ENCODE measurements around the gene ARTN.
A peak's percentile ranks its signal among the peaks of the same experiment; 100 is the strongest.

Gene ARTN

DNA sequence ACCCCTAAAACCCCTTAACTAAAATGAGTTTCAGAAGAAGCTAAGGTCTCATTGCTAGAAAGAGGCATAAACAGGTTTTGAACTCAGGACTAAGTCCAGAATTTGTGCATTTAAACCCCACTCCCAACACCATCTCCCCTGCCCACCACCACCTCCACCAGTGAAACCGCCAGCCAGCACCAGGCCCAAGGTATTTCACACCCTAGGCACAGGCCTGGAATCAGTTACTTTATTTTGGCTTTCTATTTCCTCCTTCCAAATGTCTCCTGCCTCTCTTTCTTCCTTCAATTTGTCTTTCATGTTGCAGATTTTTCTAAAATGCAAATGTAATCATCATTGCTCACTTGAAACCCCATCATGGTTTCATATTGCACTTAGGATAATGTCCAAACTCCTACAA lies 11.3 kb downstream of the ARTN start:
- no peak for TF ChIP-seq JUND (IDR thresholded peaks at IDR 0.05; ENCODE audit: low read depth)
- in situ Hi-C loops (cut with HindIII; ENCODE audit: low pct_unique_long_range_greater_than_20kb, low sequenced_read_pairs) = no loop called here
- DNase-seq (ENCODE audit: low read depth in 1 of 2, low spot score in 1 of 2) = no peak

DNA sequence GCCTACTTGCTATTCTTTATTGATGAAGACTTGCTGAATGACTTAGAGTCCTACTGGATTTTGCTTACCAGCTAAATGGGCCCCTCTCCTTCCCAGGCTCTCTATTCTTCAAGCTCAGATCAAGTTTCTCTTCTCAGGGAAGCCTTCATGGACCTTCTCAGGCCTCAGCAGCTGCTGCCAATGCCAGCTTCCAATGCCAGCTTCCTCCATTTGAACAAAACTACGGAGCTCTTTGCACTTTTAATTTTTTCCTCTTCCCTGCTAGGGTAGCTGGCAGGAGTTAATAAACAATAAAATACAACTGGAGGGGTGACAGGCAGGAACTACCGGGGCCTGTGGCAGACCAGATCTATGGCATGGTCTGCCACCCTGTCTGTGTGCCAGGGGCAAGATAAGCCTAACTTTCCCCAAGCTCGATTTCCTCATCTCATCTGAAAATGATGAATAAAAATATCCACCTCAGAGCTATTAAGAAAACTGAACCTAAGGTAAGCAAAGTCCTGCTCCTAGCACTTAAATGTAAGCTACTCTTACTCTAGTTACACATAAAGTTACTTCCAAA lies 12.2 kb downstream of the ARTN start:
- in situ Hi-C loops (cut with HindIII; ENCODE audit: low pct_unique_long_range_greater_than_20kb, low sequenced_read_pairs) = no loop called here
- no peak for DNase-seq (ENCODE audit: low read depth in 1 of 2, low spot score in 1 of 2)

DNA sequence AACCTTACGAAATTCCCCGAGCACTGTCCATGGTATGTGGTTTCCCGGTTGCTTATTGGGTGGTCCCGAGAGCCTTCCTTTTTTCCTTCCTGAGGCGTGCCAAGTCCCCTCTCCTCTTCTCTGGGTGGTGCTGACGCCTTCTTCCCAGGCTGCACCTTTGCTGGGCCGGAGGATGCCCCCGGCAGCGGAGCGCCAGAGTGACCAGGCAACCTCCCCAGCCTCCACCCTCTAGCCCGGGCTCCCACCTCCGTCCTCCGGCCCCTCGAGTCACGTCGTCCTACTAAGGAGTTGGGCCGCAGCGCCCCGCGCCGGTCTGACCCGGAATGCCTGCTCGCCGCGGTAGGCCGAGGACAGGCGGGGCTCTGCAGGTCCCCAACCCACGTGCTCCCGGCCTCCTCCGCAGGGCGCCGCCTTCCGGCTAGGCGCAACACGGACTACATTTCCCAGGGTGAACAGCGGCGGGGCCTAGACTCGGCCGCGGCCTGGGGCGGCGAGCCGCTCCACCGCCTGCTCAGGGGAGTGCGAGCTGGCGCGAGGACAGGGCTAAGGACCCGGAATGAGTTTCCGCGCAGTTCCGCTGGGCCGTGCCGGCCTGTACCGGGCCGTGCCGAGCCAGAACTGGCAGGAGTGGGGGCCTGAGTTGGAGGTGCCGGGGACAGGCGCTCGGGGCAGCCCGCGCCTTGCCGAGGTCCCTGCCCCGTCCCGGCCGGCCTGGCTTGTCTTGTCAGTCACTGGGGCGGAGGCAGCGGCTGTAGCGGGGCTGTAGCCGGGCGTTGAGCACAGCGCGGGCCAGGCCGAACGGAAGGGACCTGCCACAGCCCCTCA lies 12.8 kb downstream of the ARTN start, which contains the start of gene IPO13:
IPO13 (plus strand) TSS at position 715 of the 825 bp plus-strand sequence. CDS start 651 bp downstream, outside the sequence.
- peak; percentile 94 to 95 for DNase-seq (ENCODE audit: low read depth in 1 of 2, low spot score in 1 of 2)
- no peak for TF ChIP-seq JUND (IDR thresholded peaks at IDR 0.05; ENCODE audit: low read depth)
- in situ Hi-C loops (cut with HindIII; ENCODE audit: low pct_unique_long_range_greater_than_20kb, low sequenced_read_pairs) = no loop called here

More for the DNA sequence above, 12.2 kb downstream of the ARTN start:
- no peak for TF ChIP-seq JUND (IDR thresholded peaks at IDR 0.05; ENCODE audit: low read depth)

DNA sequence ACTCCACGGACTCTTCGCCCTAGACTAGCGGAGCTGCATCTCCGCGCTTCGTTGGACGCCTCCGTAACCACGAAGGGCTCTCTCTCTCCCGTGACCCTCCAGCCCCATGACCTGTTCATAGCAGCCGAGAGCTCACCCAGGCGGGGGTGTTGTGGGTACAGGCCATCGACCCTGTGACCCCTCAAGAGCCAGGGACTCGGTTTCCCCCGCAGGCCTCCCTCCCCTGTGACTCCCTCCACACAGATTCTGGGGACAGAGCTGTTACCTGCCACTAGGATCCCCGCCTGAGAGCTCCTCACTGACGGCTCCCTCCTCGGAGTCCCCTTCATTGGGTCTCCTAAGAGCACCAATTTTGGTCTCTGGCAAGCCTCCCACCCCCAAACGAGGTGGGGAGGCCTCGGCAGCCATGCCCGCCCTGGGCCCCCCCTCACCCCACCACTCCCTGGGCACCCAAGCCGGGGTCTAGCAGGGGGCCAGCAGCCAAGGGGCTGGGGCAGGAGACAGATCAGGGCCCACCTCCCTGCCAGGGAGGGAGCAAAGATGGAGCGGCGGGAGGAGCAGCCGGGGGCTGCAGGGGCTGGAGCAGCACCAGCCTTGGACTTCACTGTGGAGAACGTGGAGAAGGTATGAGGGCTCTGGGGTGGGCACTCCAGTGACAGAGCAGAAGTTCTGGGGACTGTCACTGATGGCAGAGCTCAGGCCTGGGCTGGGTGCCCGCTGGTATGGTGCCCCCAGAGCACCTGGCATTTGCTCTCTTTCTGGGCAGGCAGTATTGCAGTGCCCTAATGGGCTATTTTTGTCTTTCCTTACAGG lies 13.7 kb downstream of the ARTN start:
- no peak for DNase-seq (ENCODE audit: low read depth in 1 of 2, low spot score in 1 of 2)
- no peak for TF ChIP-seq JUND (IDR thresholded peaks at IDR 0.05; ENCODE audit: low read depth)
- in situ Hi-C loops (cut with HindIII; ENCODE audit: low pct_unique_long_range_greater_than_20kb, low sequenced_read_pairs) = no loop called here

- TF ChIP-seq JUND (IDR thresholded peaks at IDR 0.05; ENCODE audit: low read depth) = no peak
- no peak for DNase-seq (ENCODE audit: low read depth in 1 of 2, low spot score in 1 of 2)
- in situ Hi-C loops (cut with HindIII; ENCODE audit: low pct_unique_long_range_greater_than_20kb, low sequenced_read_pairs) = no loop called here
Observed at GRCh38 chr1:43947874-43948437, 14.4 kb downstream of the ARTN start.

- TF ChIP-seq JUND (IDR thresholded peaks at IDR 0.05; ENCODE audit: low read depth) = no peak
- DNase-seq (ENCODE audit: low read depth in 1 of 2, low spot score in 1 of 2) = no peak
- in situ Hi-C loops (cut with HindIII; ENCODE audit: low pct_unique_long_range_greater_than_20kb, low sequenced_read_pairs) = no loop called here
Observed at GRCh38 chr1:43949678-43950077, 16.1 kb downstream of the ARTN start.

DNA sequence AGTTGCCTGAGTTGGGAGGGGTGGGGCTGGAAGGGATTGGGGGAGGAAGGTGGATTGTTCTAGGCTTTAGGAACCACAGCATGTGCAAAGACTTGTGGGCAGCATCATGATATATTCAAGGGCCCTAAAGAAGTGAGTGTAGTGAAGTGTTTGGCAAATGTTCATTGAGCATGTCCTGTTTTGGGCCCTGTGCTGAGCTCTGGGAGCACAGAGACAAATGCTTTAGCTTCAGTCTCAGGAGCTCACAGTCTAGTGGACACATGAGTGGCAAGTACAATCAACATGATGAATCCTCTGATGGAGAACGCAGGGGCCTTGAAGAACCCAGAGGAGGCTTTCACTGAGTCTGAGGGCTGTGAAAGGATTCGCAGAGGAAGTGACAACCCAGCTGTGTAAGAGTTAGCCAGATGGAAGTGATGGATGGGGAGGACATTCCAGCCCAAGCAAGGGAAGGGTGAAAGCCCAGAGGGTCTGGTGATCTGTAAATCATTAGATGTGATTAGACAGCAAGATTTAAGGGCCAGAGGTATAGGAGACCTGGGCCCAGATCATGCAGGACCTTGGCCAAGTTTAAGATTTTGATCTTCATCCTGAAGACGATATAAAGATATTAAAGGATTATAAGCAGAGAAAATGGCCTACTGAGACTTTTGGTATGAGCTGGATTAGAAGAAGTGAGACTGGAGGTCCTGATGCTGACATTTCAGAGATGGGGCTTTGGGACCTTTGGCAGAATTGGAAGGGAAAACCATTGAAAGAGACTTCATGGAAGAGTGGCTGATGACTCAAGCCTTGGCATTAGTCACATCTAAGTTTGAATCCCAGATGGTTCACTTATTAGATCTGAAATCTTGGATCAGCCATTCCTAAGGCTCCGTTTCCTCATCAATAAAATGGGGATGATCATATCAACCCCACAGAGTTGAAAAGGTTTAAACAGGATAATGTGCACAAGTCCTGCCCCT lies 17.7 kb downstream of the ARTN start:
- no peak for TF ChIP-seq JUND (IDR thresholded peaks at IDR 0.05; ENCODE audit: low read depth)
- DNase-seq (ENCODE audit: low read depth in 1 of 2, low spot score in 1 of 2) = no peak
- in situ Hi-C loops (cut with HindIII; ENCODE audit: low pct_unique_long_range_greater_than_20kb, low sequenced_read_pairs) = no loop called here

- TF ChIP-seq JUND (IDR thresholded peaks at IDR 0.05; ENCODE audit: low read depth) = no peak
- no peak for DNase-seq (ENCODE audit: low read depth in 1 of 2, low spot score in 1 of 2)
- in situ Hi-C loops (cut with HindIII; ENCODE audit: low pct_unique_long_range_greater_than_20kb, low sequenced_read_pairs) = no loop called here
Observed at GRCh38 chr1:43952731-43953346, 19.2 kb downstream of the ARTN start.

DNA sequence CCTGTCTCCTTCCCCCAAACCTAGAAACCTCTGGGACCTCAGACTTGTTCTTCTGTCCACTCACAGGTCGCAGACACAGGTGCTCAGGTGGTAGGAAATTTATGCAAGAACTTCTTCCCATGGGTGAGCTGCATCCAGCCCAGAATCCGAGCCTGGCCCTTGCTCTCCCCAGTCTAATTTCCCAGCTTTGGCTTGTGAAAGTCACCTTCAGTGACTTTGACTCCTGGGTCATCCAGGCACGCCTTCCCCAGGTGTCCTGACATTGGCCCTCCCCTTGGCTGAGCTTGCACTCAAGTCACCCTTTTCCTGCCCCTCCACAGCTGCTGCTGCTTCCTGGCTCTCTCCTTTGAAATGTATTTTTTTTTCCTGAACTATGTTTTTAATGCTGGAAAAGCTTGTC lies 19.8 kb downstream of the ARTN start:
- DNase-seq (ENCODE audit: low read depth in 1 of 2, low spot score in 1 of 2) = no peak
- no peak for TF ChIP-seq JUND (IDR thresholded peaks at IDR 0.05; ENCODE audit: low read depth)
- in situ Hi-C loops (cut with HindIII; ENCODE audit: low pct_unique_long_range_greater_than_20kb, low sequenced_read_pairs) = no loop called here

DNA sequence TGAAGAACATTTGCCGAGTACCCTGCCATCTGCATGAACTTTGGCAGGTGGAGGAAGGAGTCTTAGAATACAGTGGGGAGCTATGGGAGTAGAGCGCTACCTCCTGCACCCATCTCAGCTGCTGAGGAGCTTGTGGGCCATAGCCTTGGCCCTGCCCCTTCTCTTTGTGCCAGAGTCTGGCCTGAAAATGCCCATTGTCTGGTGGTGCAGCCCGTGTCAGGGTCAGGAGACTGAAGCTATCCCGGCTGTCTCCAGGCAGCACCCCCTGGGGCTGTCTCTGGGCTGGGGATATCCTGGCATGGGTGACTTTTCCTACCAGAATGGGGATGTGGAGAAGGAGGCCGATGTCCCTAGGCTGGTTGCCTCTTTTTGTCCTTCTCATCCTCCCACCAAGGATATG lies 20.4 kb downstream of the ARTN start:
- TF ChIP-seq JUND (IDR thresholded peaks at IDR 0.05; ENCODE audit: low read depth) = no peak
- no peak for DNase-seq (ENCODE audit: low read depth in 1 of 2, low spot score in 1 of 2)
- in situ Hi-C loops (cut with HindIII; ENCODE audit: low pct_unique_long_range_greater_than_20kb, low sequenced_read_pairs) = no loop called here

- in situ Hi-C loops (cut with HindIII; ENCODE audit: low pct_unique_long_range_greater_than_20kb, low sequenced_read_pairs) = no loop called here
- TF ChIP-seq JUND (IDR thresholded peaks at IDR 0.05; ENCODE audit: low read depth) = no peak
- DNase-seq (ENCODE audit: low read depth in 1 of 2, low spot score in 1 of 2) = no peak
Observed at GRCh38 chr1:43956234-43956633, 22.6 kb downstream of the ARTN start.

All from T47D (cell line).